SU-DHL-6 (cell line): ENCODE results near the gene AGTPBP1.

ENCODE experiments used
- H2AFZ ChIP-seq: fragments of 200-600 bp; sonication (generic); 2 replicates; pipeline ENCODE4 v1.6.1; 2014; ENCODE audit warnings: low read depth, mild to moderate bottlenecking, moderate library complexity, mixed read lengths, antibody characterized with exemption, low read length; ENCODE audit not compliant: severe bottlenecking
- H3F3A ChIP-seq: fragments of 200-600 bp; shearing (Covaris generic); 2 replicates; pipeline ENCODE4 v1.6.0; 2016; ENCODE audit warnings: antibody characterized with exemption, mild to moderate bottlenecking; ENCODE audit not compliant: insufficient read depth
- H3K27ac ChIP-seq: fragments of 200-600 bp; sonication (generic); 2 replicates; pipeline ENCODE4 v1.5.1; 2016; ENCODE audit warnings: low read depth, mild to moderate bottlenecking, low read length, moderate library complexity, mixed read lengths
- H3K27me3 ChIP-seq: fragments of 200-600 bp; sonication (generic), shearing (Covaris generic); 2 replicates; pipeline ENCODE4 v1.6.0; 2014; ENCODE audit warnings: mild to moderate bottlenecking, low read length
- H3K36me3 ChIP-seq: fragments of 200-600 bp; sonication (generic); 2 replicates; pipeline ENCODE4 v1.6.1; 2014; ENCODE audit warnings: mild to moderate bottlenecking, low read length, mixed read lengths
- H3K4me2 ChIP-seq: fragments of 300-600, 200-600 bp; shearing (Covaris generic), sonication (generic); 2 replicates; pipeline ENCODE4 v1.6.0; 2014; ENCODE audit warnings: low read length, low read depth, mild to moderate bottlenecking; ENCODE audit not compliant: poor library complexity, severe bottlenecking
- H3K4me3 ChIP-seq: fragments of 200-600 bp; sonication (generic); 2 replicates; pipeline ENCODE4 v1.5.1; 2014; ENCODE audit warnings: antibody characterized with exemption, low read length, mild to moderate bottlenecking, mixed read lengths; ENCODE audit not compliant: insufficient read depth, poor library complexity, severe bottlenecking
- H3K79me2 ChIP-seq: fragments of 200-600 bp; sonication (generic); 2 replicates; pipeline ENCODE4 v1.6.1; 2014; ENCODE audit warnings: mild to moderate bottlenecking, low read length, moderate library complexity; ENCODE audit not compliant: insufficient read depth
- H3K9ac ChIP-seq: fragments of 200-600 bp; sonication (generic); 2 replicates; pipeline ENCODE4 v1.7.0; 2014; ENCODE audit warnings: mild to moderate bottlenecking, low read length
- H3K9me2 ChIP-seq: fragments of 200-600 bp; sonication (generic); replicated peaks from 2 replicates; pipeline ENCODE4 v1.6.1; 2014; ENCODE audit warnings: low read length; ENCODE audit not compliant: insufficient read depth
- H3K9me3 ChIP-seq: fragments of 200-600 bp; sonication (generic); 2 replicates; pipeline ENCODE4 v1.6.1; 2014; ENCODE audit warnings: low read length, mixed read lengths; ENCODE audit not compliant: insufficient read depth
- H4K20me1 ChIP-seq: fragments of 200-600 bp; sonication (generic); 2 replicates; pipeline ENCODE4 v1.6.1; 2014; ENCODE audit warnings: low read depth, mild to moderate bottlenecking, antibody characterized with exemption, low read length, moderate library complexity, mixed read lengths
- EZH2phosphoT487 ChIP-seq: fragments of 200-600 bp; sonication (generic), shearing (Covaris generic); conservative IDR thresholded peaks from 2 replicates; pipeline ENCODE4 v1.6.1; 2018; ENCODE audit warnings: mild to moderate bottlenecking, antibody characterized with exemption, low read length, moderate library complexity, mixed read lengths
- TF ChIP-seq, protein P1 (sequence below): fragments of 200-600 bp; sonication (generic); IDR thresholded peaks from one replicate; pipeline ENCODE4 v1.5.1; 2017; ENCODE audit warnings: antibody characterized with exemption, mild to moderate bottlenecking, low read length, moderate library complexity; ENCODE audit not compliant: insufficient read depth, poor library complexity, severe bottlenecking

Gene AGTPBP1

DNA sequence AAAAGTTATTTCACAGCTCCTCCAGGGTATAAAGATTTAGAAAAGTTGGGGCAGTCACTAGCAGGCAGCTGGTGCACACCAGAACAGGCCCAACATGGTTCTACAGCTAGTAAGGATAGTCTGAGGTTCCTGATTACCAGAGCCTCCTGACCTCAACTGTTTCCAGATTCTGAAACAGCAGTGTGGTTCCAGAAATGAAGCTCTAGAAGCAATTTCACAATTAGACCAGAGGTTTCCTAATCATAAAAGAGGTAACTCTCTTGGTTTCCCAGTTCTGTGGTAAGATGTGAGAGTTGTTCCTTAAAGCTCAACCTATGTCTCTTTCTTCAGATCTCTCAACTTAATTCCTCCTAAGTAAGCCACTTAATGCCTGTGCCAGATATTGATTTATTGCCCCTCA lies 11.9 kb downstream of the AGTPBP1 start:
- Histone ChIP-seq H3K36me3 (no peaks in the 10 kb centered on the region), H3K4me2 (no peak overlapping the region), H3K9me3 (no peaks in the 10 kb centered on the region), H3F3A (no peaks in the 10 kb centered on the region), H2AFZ (no peak overlapping the region), H3K27ac (no peak overlapping the region), H3K79me2 (peaks cover 86% of the 10 kb centered on the region), H3K9ac (no peak overlapping the region), H3K27me3 (no peaks in the 10 kb centered on the region), H3K9me2 (no peaks in the 10 kb centered on the region), H3K4me3 (no peak overlapping the region), H4K20me1 (peaks cover 15% of the 10 kb centered on the region)
- no peak for TF ChIP-seq EZH2phosphoT487
- TF ChIP-seq, protein P1, sequence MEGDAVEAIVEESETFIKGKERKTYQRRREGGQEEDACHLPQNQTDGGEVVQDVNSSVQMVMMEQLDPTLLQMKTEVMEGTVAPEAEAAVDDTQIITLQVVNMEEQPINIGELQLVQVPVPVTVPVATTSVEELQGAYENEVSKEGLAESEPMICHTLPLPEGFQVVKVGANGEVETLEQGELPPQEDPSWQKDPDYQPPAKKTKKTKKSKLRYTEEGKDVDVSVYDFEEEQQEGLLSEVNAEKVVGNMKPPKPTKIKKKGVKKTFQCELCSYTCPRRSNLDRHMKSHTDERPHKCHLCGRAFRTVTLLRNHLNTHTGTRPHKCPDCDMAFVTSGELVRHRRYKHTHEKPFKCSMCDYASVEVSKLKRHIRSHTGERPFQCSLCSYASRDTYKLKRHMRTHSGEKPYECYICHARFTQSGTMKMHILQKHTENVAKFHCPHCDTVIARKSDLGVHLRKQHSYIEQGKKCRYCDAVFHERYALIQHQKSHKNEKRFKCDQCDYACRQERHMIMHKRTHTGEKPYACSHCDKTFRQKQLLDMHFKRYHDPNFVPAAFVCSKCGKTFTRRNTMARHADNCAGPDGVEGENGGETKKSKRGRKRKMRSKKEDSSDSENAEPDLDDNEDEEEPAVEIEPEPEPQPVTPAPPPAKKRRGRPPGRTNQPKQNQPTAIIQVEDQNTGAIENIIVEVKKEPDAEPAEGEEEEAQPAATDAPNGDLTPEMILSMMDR: no peak

DNA sequence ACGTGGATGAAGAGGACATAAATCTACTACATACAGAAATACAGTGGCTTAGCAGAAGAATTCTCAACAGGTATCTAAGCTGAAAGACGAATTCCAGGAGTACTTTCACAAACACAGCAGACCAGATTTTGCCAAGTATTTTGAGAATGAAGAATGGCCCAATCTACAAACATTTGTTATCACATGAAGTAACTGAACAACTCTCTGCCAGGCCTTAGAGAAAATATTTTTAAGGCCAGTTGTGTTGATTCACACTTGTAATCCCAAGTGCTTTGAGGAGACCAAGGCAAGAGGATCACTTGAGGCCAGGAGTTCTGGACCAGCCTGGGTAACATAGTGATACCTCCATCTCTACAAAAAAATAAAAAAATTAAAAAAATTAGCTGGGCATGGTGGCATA lies 14.3 kb downstream of the AGTPBP1 start:
- H2AFZ ChIP-seq: no peak overlapping the region
- H3K9me2 ChIP-seq: no peaks in the 10 kb centered on the region
- no peak overlapping the region for H3K4me3 ChIP-seq
- no peaks in the 10 kb centered on the region for H3K27me3 ChIP-seq
- TF ChIP-seq, protein P1: no peak
- TF ChIP-seq EZH2phosphoT487: no peak
- H3K79me2 ChIP-seq: peaks cover 72% of the 10 kb centered on the region
- peaks cover 15% of the 10 kb centered on the region for H4K20me1 ChIP-seq
- H3K9ac ChIP-seq: no peak overlapping the region
- no peaks in the 10 kb centered on the region for H3F3A ChIP-seq
- H3K36me3 ChIP-seq: no peaks in the 10 kb centered on the region
- no peak overlapping the region for H3K27ac ChIP-seq
- no peaks in the 10 kb centered on the region for H3K9me3 ChIP-seq
- H3K4me2 ChIP-seq: no peak overlapping the region

DNA sequence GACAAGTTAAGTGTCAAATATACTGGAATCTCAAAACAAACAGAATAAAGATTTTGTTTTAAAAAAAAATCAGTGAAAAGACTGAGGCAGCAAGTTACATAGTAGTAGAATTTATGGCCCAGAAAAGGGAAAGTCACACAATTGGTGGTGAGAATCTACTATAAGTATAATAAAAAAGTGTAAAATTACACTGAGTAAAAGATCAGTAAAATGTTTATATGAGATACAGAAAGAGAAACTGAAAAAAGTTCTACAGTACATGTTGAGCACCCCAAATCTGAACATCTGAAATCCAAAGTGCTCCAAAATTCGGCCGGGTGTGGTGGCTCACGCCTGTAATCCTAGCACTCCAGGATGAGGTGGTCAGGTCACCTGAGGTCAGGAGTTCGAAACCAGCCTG lies 15.0 kb downstream of the AGTPBP1 start:
- H3K27ac ChIP-seq: no peak overlapping the region
- no peaks in the 10 kb centered on the region for H3K36me3 ChIP-seq
- H3K4me3 ChIP-seq: no peak overlapping the region
- H4K20me1 ChIP-seq: peaks cover 15% of the 10 kb centered on the region
- no peaks in the 10 kb centered on the region for H3K9me3 ChIP-seq
- H3K79me2 ChIP-seq: peaks cover 65% of the 10 kb centered on the region
- H3K9ac ChIP-seq: no peak overlapping the region
- no peak overlapping the region for H3K4me2 ChIP-seq
- TF ChIP-seq, protein P1: no peak
- TF ChIP-seq EZH2phosphoT487: no peak
- H3K9me2 ChIP-seq: no peaks in the 10 kb centered on the region
- no peak overlapping the region for H2AFZ ChIP-seq
- H3K27me3 ChIP-seq: no peaks in the 10 kb centered on the region
- H3F3A ChIP-seq: no peaks in the 10 kb centered on the region
